ENCODE data around the gene COX10.

The COX10 gene

DNA sequence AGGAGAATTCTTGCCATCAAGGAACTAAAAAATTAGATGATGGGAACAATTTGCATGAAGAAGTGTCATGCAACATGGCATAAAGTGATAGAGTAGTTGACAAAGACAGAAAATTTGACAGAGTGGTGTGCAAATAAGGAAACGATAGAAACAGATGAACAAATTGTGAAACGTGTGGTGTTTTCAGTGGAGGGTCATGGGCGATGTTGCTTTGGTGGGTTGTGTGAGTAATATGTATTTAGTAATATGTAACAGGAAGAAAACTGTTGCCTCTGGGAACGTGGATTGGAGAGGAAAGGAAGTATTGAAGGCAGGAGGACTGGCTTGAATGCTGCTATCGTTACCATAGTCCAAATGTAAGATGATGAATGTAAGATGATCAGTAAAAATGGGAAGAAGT, 3.6 kb downstream of the COX10 start:
- DNase-seq, result no peak

DNA sequence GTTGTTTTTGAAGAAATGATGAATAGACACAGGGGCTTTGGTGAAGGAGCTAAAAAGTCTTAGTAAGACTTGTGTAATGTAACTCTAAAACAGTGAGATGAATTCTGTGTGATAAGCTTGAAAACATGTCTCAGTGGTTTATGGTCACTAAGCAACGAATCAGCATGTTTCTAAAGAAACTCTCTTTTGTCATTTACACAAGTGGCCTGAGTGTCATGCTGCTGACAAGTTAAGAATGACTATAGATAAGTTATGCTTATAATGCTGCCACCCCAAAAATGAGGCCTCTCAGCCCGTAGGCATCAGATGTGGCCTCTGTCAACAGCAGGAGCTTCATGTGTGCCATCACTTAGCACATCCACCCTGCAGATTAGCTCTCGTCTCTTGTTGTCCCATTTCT, 8.7 kb downstream of the COX10 start:
- DNase-seq, result no peak

DNA sequence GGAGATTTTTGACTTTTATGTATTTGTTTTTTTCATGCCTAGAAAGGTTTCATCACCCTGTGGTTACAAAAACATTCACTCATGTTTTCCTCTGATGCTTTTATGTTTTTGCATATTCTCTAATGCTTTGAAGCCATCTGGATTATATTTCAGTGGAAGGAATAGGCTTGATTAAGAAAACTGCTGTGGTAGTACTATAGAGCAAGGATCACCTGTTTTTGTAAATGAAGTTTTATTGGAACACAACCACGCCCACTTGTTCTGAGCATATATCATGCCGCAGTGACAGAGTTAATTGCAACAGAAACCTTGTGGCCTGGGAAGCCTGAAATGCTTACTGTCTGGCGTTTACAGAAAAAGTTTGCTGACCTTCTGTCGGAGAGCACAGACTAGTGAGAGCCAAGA, 11.5 kb downstream of the COX10 start:
- DNase-seq, result no peak

DNA sequence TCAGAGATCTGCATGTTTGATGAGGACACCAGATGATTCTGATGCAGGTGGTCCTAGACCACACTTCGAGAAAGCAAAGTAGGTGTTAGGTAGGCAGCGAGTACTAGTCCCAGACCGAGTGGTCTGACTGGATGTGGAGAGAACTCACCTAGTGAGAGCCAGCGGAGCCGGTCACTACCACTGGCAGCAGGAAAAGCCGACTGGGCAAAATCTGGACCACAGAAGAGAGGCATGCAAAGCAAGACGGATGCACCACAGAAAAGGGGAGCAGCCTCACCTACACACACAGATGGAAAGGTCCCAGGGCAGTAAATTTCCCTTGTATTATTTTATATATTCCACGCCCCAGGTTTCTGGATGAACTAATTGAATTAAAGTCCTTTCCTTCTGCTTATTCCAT, 13.5 kb downstream of the COX10 start:
- DNase-seq, result no peak

DNA sequence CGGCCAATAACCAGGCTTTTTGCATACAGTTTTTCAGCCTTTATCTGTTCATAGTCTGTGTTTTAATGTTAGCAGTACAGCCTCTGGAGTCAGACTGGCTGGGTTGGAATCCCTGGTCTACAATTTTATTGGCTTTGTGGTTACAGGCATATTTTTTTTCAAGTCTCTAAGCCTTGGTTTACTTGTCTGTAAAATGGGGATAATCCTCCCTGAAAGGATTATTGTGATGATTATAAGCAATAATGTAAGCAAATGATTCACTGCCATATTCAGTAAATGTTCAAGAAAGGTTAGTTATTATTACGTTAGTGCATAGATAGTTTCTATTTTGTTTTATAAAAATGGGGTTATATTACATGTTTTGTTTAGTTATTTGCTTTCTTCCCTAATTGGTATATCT, 15.7 kb downstream of the COX10 start:
- no peak for DNase-seq

DNA sequence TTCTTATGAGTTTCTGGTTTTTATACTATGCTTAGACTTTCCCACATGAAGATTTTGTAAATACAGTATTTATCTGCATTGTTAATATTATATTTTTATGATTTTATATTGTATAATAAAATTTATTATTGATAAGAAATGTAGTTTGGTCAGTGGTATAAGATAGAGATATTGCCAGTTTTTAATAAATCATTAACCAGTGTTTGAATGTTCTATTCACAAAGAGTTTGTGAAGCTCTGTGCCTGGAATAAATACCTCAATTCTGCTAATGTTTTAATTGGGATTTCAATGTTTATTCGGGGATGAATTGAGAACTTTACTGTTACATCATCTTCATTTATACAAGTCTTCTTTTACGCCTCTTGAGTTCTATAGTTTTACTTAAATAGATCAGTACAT, 16.9 kb downstream of the COX10 start:
- DNase-seq, result no peak

DNA sequence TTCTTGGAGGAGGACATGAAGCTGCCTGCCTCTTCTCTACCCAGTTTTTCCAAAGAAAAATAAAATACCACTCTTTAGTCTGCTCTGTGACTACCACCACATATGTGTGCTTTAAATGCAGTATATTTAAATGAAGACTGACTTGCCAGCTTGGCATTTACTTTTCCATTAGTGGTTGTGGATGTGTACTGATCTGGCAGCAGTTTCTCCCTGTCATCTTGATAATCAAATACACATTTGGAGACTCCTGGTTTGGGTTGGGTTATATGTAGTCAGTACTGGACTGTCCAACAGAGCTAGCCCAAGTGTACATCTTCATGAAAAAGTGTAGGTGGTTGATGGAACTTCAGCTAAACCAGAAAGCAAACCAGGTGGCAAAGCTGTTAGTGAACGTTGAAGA, 19.9 kb downstream of the COX10 start:
- no peak for DNase-seq

DNA sequence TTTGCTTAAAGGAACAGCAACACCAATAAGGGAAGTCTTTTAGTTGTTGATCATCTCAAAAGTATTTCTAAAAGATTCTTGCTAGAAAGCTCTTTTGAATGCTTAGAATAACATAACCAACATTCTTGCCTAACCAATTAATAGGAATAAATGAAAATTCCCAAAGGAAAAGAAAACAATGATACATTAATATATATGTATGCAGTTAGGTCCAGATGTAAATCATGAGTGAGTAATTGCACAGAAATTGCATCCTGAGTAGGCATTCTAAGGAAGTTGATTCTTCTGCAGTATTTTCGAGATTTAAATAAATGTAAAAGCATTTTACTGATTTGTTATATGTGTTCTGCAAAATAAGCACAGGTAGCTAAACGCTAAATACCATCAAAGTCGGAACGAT, 22.1 kb downstream of the COX10 start:
- no peak for DNase-seq

DNA sequence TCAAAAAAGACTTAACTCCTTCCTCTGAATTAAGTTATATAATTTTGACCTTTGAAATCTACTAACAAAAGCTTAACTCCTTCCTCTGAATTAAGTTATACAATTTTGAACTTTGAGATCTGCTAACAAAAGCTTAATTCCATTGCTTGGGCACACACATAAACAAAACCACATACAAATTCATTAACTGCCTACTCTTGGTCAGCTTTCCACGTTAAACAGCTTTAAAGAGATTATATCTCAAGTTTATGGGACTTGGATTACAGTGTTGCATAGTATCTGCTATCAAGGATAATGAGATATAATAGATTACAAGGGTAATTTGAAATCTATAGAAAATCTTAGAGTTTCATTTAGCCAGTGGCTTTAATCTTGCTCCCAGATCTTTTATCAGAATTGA, 23.5 kb downstream of the COX10 start:
- DNase-seq, result no peak

DNA sequence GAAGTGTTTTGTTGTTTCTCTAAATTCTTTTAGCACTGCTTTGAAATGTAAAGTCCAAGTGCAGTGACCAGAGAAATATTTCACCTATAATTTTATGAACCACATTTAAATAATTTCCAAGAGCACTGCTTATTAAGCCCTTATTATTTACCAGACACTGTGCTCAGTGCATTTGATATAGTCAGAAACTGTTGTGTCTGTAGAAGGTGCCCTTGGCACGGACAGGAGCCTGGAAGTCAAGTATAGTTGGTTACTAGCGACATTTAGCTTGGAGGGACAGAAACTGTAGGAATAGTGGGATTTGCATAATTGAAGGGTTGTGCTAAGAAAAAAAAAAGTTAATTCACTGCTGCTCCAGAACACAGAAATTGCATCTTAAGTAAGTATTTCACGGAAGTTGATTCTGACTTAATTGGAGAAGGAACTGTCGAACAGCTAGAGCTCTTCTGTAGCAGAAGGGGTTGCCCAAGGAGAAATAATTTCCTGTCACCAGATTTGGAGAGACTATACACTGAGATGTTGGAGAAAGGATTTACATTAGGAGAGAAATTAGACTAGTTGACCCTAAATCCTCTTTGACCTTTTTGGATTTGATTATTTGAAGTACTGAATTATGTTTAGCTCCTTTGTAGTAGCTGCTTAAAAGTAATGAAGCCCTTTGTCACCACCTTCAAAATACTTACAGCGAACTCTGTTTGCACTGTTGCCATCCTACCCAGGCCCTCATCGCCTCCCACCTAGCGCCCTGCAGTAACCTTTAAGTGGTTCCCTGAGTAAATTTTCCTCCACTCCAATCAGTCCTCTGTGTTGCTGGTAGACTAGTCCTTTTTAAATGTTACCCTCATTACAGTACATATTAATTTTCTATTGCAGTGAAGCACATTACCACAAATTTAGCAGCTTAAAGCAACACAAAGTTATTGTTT, 25.6 kb downstream of the COX10 start:
- no peak for DNase-seq

DNA sequence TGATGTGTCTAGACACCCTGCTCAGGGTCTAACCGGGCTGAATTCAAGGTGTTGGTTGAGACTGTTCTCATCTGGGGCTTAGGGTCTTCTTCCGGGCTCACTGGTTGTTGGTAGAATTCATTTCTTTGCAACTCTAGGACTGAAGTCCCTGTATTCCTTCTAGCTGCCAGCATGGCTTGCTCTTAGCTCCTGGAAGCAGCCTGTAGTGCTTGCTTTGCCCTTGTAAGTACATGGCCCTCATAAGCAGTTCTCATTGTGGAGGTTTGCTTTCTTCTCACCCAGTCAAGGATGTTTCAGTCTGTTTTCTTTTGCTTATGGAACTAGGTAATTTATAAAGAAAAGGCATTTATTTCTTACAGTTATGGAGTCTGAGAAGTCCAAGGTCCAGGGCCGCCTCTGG, 26.3 kb downstream of the COX10 start:
- DNase-seq, result no peak

DNA sequence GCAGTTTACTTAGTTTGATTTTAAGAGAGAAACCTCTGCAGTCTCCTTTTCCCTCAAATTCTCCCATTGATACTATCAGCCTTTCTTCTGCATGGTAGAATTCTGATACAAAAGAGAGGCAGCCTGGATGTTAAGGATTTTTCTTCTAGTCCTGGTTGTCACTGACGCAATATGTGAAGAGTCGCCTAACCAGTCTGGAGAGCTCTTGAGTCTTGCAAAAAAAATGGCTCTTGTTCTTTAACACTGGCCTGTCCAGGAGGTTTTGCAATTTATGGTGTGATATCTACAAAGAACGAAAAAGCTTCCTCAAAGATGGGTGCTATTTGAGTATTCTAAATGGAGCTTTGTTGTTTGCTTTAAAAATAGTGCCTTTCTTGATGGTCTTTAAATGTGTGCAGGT, 28.9 kb downstream of the COX10 start:
- no peak for DNase-seq

DNA sequence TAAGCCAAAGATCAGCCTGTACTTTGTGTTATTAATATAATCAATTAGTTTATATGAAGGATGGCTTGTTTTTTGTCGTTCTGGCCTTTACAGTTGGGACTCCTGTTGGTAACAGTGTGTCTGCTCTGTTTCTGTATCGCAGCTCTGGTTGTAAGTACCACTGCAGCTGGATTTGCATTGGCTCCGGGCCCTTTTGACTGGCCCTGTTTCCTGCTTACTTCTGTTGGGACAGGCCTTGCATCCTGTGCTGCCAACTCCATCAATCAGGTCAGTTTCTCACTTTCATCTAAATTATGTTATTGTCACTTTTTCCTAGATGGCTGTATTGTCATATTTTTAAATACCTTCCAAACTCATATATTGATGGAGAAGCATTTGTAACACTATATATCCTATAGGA, 32.7 kb downstream of the COX10 start:
- DNase-seq, result no peak

DNA sequence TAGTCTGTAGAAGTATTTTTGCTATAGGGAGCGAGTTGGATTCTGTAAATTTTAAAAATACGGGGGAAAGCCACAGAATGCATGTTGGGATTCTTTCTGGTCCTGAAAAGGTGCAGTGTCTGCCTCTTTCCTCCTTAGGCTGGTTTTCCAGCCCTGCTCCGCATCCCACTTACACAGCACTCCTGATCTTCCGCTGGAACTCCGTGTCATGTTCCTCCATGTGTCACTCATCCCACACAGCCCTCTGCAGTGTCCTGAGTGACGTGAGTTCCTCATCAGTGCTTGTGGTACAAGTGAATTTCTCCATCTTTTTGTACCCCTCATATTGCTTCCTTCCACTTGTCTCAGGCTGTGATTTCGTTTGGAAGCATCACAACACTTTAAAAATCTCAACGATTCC, 34.5 kb downstream of the COX10 start:
- no peak for DNase-seq

DNA sequence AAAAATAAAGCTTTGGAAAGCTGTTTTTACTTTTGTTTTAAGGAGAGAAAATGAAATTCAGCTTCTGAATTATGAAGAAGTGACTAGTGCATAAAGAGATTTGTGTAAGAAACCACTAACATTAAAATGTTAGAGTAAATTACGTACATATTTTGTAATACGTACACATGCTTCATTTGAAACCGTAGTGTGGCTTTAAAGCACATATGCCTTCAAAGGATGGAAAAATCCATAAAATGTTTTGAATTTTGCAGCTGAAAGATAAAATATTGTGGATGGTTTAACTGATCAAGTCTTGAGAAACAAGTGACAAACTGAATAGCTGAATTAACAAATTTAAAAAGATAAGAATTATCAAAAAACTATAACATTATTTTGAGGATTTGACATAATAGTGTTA, 35.4 kb downstream of the COX10 start:
- DNase-seq, result no peak

DNA sequence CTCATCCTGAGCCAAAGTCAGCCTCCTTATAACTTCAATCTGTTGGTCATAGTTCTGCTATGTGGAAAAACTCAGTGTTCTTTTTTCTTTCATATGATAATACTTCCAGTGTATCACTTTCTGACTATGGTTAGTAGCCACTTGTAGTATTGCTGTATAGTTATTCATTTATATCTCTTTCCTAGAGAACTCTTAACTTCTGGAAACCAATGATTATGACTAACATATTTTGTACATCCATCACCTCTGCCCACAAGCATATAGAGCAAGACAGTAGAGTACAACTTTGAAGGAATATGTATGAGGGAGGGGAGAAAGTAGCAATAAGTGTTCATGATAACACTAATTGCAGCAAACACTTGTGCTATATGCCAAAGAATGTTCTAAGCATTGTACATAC, 38.6 kb downstream of the COX10 start:
- no peak for DNase-seq

DNA sequence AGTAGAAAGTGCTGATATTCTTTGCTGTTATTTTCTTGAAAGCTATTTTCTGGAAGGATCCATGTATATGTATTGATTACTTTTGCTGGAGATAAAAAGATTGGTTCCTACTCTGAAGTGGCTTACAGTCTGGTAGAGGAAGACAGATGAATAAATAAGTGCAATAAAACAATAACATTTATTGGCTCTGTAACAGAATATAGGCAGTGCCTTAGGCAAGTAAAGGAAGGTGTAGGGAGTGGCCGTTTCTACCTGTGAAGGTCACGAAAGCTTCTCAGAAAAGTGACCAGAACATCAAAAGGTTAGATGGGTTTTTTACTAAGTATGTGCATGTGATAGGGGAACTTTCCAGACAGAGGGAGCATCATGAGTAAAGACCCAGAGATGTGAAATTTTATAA, 43.1 kb downstream of the COX10 start:
- DNase-seq, result no peak

DNA sequence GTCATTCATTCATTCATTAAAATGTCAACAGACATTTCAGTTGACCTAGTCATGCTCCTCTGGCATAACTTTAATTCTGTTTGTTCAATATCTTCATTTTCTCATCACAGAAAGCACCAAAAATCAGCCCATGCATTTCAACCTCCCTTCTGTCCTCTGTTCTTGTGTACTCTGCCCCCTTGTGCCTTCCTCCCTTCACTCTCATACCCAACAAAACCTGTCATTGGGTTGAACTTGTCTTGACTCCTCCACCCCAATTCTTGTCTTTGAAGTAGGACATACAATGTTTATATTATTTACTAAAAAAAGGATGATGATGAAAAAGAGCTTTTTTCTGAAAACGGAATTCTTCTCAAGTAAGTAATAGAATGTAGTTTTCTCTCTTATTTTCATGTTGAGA, 43.8 kb downstream of the COX10 start:
- no peak for DNase-seq

DNA sequence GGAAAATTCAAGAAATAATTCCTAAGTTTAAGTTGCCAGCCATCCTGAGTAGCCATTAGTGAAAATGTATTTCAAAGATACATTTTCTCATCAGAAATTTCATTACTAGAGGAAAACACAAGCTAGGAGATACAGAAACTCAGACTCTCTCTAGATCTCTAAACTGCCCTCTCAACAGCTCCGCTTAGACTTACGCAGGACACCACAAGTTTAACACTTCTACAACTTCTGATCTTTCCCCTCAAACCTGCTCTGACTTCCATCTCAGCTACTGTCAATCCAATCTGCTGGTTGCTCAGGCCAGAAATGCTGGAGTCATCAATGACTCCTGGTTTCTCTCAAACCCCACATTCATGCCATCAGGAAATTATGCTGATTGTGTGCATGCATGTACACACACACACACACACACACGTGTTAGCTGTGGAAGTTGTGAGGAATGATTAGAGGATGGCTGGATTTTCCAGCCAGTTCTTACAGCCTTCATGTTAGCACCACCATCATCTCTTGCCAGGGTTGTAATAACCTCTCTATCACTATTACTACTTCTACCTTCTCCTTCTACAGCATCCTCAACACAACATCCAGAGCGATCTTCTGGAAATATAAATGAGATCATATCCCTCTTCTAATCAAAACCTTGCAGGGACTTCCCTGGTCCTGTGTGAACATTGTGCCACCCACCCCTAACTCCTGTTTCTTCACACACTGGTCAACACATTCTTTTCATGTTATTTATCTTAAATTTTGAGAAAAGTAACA, 47.1 kb downstream of the COX10 start:
- no peak for DNase-seq

DNA sequence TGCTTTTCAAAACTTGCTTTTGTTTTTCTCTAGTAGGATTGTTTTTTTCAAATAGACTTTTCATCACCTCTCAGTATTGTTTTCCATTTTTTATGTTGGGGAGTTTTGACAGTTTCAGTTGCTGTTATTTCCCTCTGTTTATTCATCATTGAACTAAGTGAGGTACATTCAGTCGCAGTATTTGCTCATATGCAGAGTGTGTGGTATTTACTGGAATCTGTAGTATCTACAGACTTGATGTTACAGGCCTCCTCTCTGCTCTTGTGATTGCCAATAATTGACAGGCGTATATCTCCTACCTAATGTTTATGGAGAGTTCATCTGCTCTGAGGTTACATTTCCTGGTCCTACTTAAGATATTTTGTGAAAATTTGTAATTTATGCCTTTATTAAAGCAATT, 49.6 kb downstream of the COX10 start:
- DNase-seq, result no peak

DNA sequence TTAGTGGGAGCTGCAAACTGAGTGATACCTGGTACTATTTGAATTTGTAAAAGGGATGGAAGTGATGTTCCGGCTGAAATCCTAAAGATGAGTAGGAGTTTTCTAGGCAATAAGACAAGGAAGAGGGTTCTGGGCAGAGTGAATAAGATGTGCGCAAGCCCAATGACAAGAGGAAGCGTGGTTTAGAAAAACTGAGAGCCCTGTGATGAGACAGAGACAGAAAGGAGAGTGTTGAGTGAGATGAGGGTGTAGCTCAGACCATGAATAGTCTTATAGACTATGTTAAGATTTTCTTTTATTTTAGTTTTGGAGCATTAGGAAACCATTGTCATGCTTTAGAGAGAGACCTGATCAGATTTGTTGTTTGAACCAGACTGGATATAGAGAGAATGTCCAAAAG, 50.2 kb downstream of the COX10 start:
- DNase-seq, result no peak

DNA sequence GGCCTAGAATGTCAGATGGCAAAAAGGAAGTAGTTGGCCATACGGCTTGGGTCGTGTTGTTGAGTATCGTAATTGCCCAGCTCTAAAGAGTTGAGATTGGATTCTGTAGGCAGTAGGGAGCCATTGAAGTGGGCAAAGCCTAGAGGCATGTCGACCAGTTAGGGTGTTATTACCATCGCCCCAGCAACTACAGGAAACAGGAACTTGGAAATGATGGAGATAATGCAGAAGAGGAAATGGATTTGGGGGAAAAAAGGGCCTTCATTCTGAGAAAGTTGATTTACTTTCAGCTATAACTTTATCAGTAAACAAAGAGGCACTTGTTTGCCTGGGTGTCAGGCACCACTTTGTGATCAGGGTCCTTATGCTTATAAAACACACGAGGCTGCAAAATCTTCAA, 52.6 kb downstream of the COX10 start:
- DNase-seq, result no peak

DNA sequence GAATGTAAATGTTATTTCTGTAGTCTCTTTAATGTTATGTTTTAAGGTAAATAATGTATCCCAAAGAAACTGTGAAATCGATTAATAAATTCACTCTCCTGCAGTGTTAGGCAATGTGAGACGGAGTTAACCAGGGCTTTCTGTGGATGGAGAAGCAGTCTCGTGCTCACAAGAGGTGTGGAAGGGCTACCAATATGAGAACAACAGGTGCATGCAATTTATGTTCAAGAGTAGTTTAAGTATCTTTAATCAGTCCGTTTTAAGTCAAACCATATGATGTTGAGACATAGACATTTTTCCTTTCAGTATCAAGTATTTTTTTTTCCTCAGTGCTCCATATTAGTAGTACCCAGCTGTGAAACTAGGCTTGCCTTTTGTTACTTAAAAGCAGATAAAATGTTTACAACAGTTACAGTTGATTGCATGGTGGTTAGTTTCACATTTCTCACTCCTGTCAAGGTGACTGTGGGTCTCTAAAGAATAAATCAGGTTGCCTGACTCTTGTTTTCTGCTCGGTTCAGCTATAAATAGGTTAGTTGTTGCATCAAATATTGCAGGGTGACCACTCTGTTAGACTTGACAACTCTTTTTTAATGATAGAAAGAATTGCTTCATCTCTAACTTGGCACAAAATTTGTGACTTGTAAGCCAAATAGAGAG, 54.4 kb downstream of the COX10 start:
- no peak for DNase-seq

DNA sequence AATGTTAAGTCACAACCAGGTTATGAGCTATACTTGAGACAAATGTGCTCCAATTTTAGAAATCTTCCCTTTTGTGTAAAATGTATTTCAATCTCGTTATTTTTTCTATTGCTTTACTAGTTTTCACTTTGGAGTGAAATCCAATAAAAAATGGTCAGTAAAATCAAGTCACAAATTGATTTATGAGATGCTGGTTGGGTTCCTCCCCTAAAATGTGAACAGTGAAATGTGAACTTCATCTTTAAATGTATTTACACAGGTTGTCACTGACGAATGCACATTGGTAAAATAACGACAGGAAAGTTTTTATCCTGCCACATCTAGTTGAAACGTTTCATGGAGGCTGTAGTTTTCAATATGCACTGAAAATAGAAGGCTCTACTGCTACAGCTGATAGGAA, 55.5 kb downstream of the COX10 start:
- no peak for DNase-seq

Data from activated CD4-positive, alpha-beta T cell treated with anti-CD3 and anti-CD28 coated beads for 4 hours (primary cell).